IMR-90 (cell line): ENCODE measurements around the gene NUDT3. TPM values are rescaled to one million over a fixed set of nuclear protein-coding genes. Genes with fewer than 3 reads are reported as not detected.

Experiments
- ATAC-seq: fragments of 200-7000 bp; cut with Tn5 transposase; 2 replicates; pipeline ENCODE4 v1.9.1; 2020; ENCODE audit warnings: low read depth, mild to moderate bottlenecking, moderate library complexity
- BruUV-seq: library from RNA; stranded (reverse); fragments of 400-500 nt; replicated peaks from 2 replicates; lab custom pipeline; 2021; lab: Mats Ljungman, UMichigan
- CTCF ChIA-PET: fragments of 300-600 bp; formaldehyde crosslinking; extraction: SDS; loops from one replicate; lab custom pipeline; 2021; ENCODE audit warnings: antibody characterized with exemption; lab: Yijun Ruan, JAX
- POLR2A ChIA-PET: fragments of 300-600 bp; sonication (Branson Sonifier 250); formaldehyde crosslinking; loops from one replicate; lab custom pipeline; 2022; ENCODE audit warnings: antibody characterized with exemption; ENCODE audit not compliant: unreplicated experiment; lab: Charles Lee
- DNase-seq: peaks from one replicate; pipeline ENCODE4 v3.0.0; 2013
- H2AFZ ChIP-seq: replicated peaks from 2 replicates; pipeline ENCODE3; 2013; ENCODE audit warnings: low read length, mild to moderate bottlenecking; ENCODE audit not compliant: poor library complexity
- H2AK5ac ChIP-seq: 2 replicates; pipeline ENCODE4 v1.6.1; 2013; ENCODE audit warnings: low read depth, low read length, inconsistent platforms
- H2AK9ac ChIP-seq: replicated peaks from 2 replicates; pipeline ENCODE3; 2013; ENCODE audit warnings: mild to moderate bottlenecking, low read depth, low read length, moderate library complexity; ENCODE audit not compliant: poor library complexity
- H2BK120ac ChIP-seq: 2 replicates; pipeline ENCODE4 v1.6.1; 2013; ENCODE audit warnings: low read depth, low read length, inconsistent platforms
- H2BK15ac ChIP-seq: 3 replicates; pipeline ENCODE4 v1.6.1; 2013; ENCODE audit warnings: low read depth, low read length, inconsistent platforms
- H2BK20ac ChIP-seq: 2 replicates; pipeline ENCODE4 v1.6.1; 2013; ENCODE audit warnings: low read depth, mild to moderate bottlenecking, inconsistent platforms, low read length, moderate library complexity
- H2BK5ac ChIP-seq: 2 replicates; pipeline ENCODE4 v1.6.1; 2013; ENCODE audit warnings: mild to moderate bottlenecking, low read depth, low read length, inconsistent platforms; ENCODE audit not compliant: poor library complexity, severe bottlenecking
- H3K14ac ChIP-seq: replicated peaks from 2 replicates; pipeline ENCODE4 v1.6.1; 2013; ENCODE audit warnings: low read depth, low read length, inconsistent platforms
- H3K18ac ChIP-seq: 2 replicates; pipeline ENCODE4 v1.6.1; 2013; ENCODE audit warnings: low read depth, low read length, control low read depth
- H3K23ac ChIP-seq: 2 replicates; pipeline ENCODE4 v1.6.1; 2013; ENCODE audit warnings: low read depth, low read length, inconsistent platforms
- H3K27ac ChIP-seq: 2 replicates; pipeline ENCODE4 v1.5.1; 2013; ENCODE audit warnings: mild to moderate bottlenecking, control low read depth, low read length; ENCODE audit not compliant: insufficient read depth
- H3K27me3 ChIP-seq: 2 replicates; pipeline ENCODE4 v1.6.1; 2013; ENCODE audit warnings: low read length; ENCODE audit not compliant: control insufficient read depth, insufficient read depth
- H3K36me3 ChIP-seq: 2 replicates; pipeline ENCODE4 v1.6.1; 2013; ENCODE audit warnings: low read length, mixed read lengths; ENCODE audit not compliant: control insufficient read depth, insufficient read depth
- H3K4ac ChIP-seq: 2 replicates; pipeline ENCODE4 v1.6.1; 2013; ENCODE audit warnings: low read depth, low read length, inconsistent platforms
- H3K4me1 ChIP-seq: 2 replicates; pipeline ENCODE4 v1.6.1; 2013; ENCODE audit warnings: low read length, mixed read lengths; ENCODE audit not compliant: control insufficient read depth, insufficient read depth
- H3K4me2 ChIP-seq: 2 replicates; pipeline ENCODE4 v1.6.1; 2013; ENCODE audit warnings: low read depth, mild to moderate bottlenecking, control low read depth, low read length, moderate library complexity
- H3K4me3 ChIP-seq: 2 replicates; pipeline ENCODE4 v1.5.1; 2013; ENCODE audit warnings: low read depth, mild to moderate bottlenecking, control low read depth, low read length, moderate library complexity; ENCODE audit not compliant: insufficient read depth
- H3K56ac ChIP-seq: 2 replicates; pipeline ENCODE4 v1.6.1; 2013; ENCODE audit warnings: low read length, inconsistent platforms; ENCODE audit not compliant: insufficient read depth; ENCODE audit errors: extremely low read depth
- H3K79me1 ChIP-seq, 2 experiments: 2 replicates each; pipeline ENCODE4 v1.6.1; 2013; ENCODE audit warnings: low read length in 2 of 2, inconsistent platforms in 1 of 2, low read depth in 1 of 2
- H3K9ac ChIP-seq: 2 replicates; pipeline ENCODE4 v1.6.1; 2013; ENCODE audit warnings: low read depth, low read length, control low read depth
- H3K9me1 ChIP-seq: 2 replicates; pipeline ENCODE4 v1.6.1; 2013; ENCODE audit warnings: low read length, inconsistent platforms; ENCODE audit not compliant: insufficient read depth
- H3K9me3 ChIP-seq: 2 replicates; pipeline ENCODE4 v1.6.1; 2013; ENCODE audit warnings: low read length; ENCODE audit not compliant: control insufficient read depth, insufficient read depth
- H4K20me1 ChIP-seq: 2 replicates; pipeline ENCODE4 v1.6.1; 2013; ENCODE audit warnings: low read length, inconsistent platforms; ENCODE audit not compliant: insufficient read depth
- H4K5ac ChIP-seq: 2 replicates; pipeline ENCODE4 v1.6.1; 2013; ENCODE audit warnings: mild to moderate bottlenecking, low read depth, low read length, control low read depth
- H4K8ac ChIP-seq, 2 experiments: 2 replicates each; pipeline ENCODE4 v1.6.1; 2013; ENCODE audit warnings: low read depth in 2 of 2, low read length in 2 of 2, control low read depth in 1 of 2, inconsistent platforms in 1 of 2
- H4K91ac ChIP-seq: 2 replicates; pipeline ENCODE4 v1.6.1; 2013; ENCODE audit warnings: low read depth, low read length, inconsistent platforms; ENCODE audit not compliant: insufficient read depth
- BHLHE40 ChIP-seq: fragments of 150-350 bp; IDR thresholded peaks from 2 replicates; pipeline ENCODE4 v1.6.1; 2016; ENCODE audit warnings: mild to moderate bottlenecking, low read depth, low read length
- CEBPB ChIP-seq: IDR thresholded peaks from 2 replicates; pipeline ENCODE4 v1.6.1; 2012; ENCODE audit warnings: low read depth, low read length, improper control_type of control experiment
- CHD1 ChIP-seq: IDR thresholded peaks from 2 replicates; pipeline ENCODE4 v1.6.1; 2012; ENCODE audit warnings: low read depth, low read length, improper control_type of control experiment
- FOS ChIP-seq: fragments of 150-350 bp; IDR thresholded peaks from 2 replicates; pipeline ENCODE4 v1.6.1; 2016; ENCODE audit warnings: low read depth, low read length
- MAFK ChIP-seq: IDR thresholded peaks from 2 replicates; pipeline ENCODE4 v1.6.1; 2012; ENCODE audit warnings: low read depth, low read length, improper control_type of control experiment
- MAZ ChIP-seq: IDR thresholded peaks from 2 replicates; pipeline ENCODE4 v1.6.1; 2012; ENCODE audit warnings: low read depth, mild to moderate bottlenecking, low read length, improper control_type of control experiment, moderate library complexity, borderline replicate concordance
- MXI1 ChIP-seq: IDR thresholded peaks from 2 replicates; pipeline ENCODE4 v1.6.1; 2012; ENCODE audit warnings: low read depth, mild to moderate bottlenecking, low read length, moderate library complexity, borderline replicate concordance
- NFE2L2 ChIP-seq: fragments of 150-350 bp; IDR thresholded peaks from 2 replicates; pipeline ENCODE4 v1.6.1; 2016; ENCODE audit warnings: low read depth, mild to moderate bottlenecking, low read length
- POLR2A ChIP-seq: IDR thresholded peaks from 2 replicates; pipeline ENCODE4 v1.6.1; 2012; ENCODE audit warnings: mild to moderate bottlenecking, low read depth, low read length
- RAD21 ChIP-seq: IDR thresholded peaks from 2 replicates; pipeline ENCODE4 v1.6.1; 2012; ENCODE audit warnings: low read length, improper control_type of control experiment
- RCOR1 ChIP-seq: IDR thresholded peaks from 2 replicates; pipeline ENCODE4 v1.6.1; 2012; ENCODE audit warnings: mild to moderate bottlenecking, low read length, improper control_type of control experiment; ENCODE audit not compliant: insufficient replicate concordance
- RFX5 ChIP-seq: IDR thresholded peaks from 2 replicates; pipeline ENCODE4 v1.8.0; 2012; ENCODE audit warnings: low read depth, mild to moderate bottlenecking, low read length, moderate library complexity
- SMC3 ChIP-seq: fragments of 150-350 bp; IDR thresholded peaks from 2 replicates; pipeline ENCODE4 v1.6.1; 2016; ENCODE audit warnings: low read depth, mild to moderate bottlenecking, antibody characterized with exemption, low read length, moderate library complexity
- WGBS, 2 experiments: methylation state at CpG; one replicate each; pipeline versions ENCODE4 v1.1.5 to v1.1.7; 2013; ENCODE audit warnings: missing lambda C conversion rate in 2 of 2; ENCODE audit not compliant: insufficient read length in 1 of 2; ENCODE audit errors: extremely low coverage in 2 of 2; 5-methylcytosine and 5-hydroxymethylcytosine counted together
- dilution Hi-C: fragments of 300-500 bp; cut with HindIII; formaldehyde crosslinking; loops from one replicate; pipeline ENCODE4 v1.14.3; 2018; ENCODE audit warnings: low sequenced_read_pairs; ENCODE audit not compliant: unreplicated experiment
- in situ Hi-C: fragments of 300-500 bp; cut with MboI; formaldehyde crosslinking; loops from 3 replicates; pipeline ENCODE4 v1.14.3; 2019; ENCODE audit warnings: low sequenced_read_pairs, inconsistent platforms, mixed read lengths
- intact Hi-C: fragments of 100-400 bp; cut with micrococcal nuclease; formaldehyde crosslinking; loops from 2 replicates; pipeline ENCODE4 v1.10.0; 2022
- polyA plus RNA-seq, 3 experiments: library from polyadenylated mRNA; depleted of rRNA; stranded (reverse); fragments of >200 nt; gene quantifications; 2 replicates each; pipeline ENCODE4 v1.2.3, GENCODE V29; 2012; ENCODE audit warnings: low replicate concordance in 1 of 3
- total RNA-seq: library from RNA; depleted of rRNA; stranded (reverse); fragments of >200 nt; gene quantifications from 2 replicates; pipeline ENCODE4 v1.2.3, GENCODE V29; 2012
- TF ChIP-seq, protein P1 (sequence below): fragments of 150-350 bp; IDR thresholded peaks from 2 replicates; pipeline ENCODE4 v1.6.1; 2016; ENCODE audit warnings: low read depth, mild to moderate bottlenecking, low read length, moderate library complexity, borderline replicate concordance
- TF ChIP-seq, protein P2 (sequence below): fragments of 150-350 bp; IDR thresholded peaks from 2 replicates; pipeline ENCODE4 v1.6.1; 2017; ENCODE audit warnings: mild to moderate bottlenecking, antibody characterized with exemption, low read length, low read depth
- TF ChIP-seq, protein P3 (sequence below): conservative IDR thresholded peaks from 2 replicates; pipeline ENCODE4 v1.5.1; 2012; ENCODE audit warnings: mild to moderate bottlenecking, low read depth, low read length, improper control_type of control experiment

Gene NUDT3
- total and polyA plus RNA-seq, 2 of the 4 experiments (the other 2 are of a cell fraction) = 10.1 to 17.2 TPM

DNA sequence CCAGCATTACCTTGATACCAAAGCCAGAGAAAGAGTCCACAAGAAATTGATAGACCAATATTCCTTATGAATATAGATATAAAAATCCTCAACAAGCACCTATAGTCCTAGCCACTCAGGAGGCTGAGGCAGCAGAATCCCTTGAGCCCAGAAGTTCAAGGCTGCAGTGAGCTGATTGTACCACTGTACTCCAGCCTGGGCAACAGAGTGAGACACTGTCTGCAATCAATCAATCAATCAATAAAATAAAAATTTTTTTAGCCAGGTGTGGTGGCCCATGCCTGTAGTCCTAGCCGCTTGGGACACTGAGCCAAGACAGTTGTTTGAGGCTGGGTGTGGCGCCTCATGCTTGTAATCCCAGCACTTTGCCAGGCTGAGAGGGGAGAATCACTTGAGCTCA is 124.7 kb downstream of the NUDT3 start:
- Histone ChIP-seq H4K5ac (no peak overlapping the region), H4K20me1 (no peaks in the 10 kb centered on the region; the same call in 1 of the 2 replicates), H2AK9ac (no peak overlapping the region), H3K4ac (no peak overlapping the region), H2BK120ac (no peak overlapping the region), H3K27ac (no peak overlapping the region), H3K4me2 (no peak overlapping the region), H3K9me3 (peaks cover 2% of the 10 kb centered on the region; the same call in 1 of the 2 replicates), H3K79me1 (no peaks in the 10 kb centered on the region), H3K18ac (no peak overlapping the region), H3K9ac (no peak overlapping the region), H2BK15ac (no peak overlapping the region), H4K8ac (no peak overlapping the region), H3K36me3 (no peaks in the 10 kb centered on the region), H3K4me1 (no peaks in the 10 kb centered on the region), H3K14ac (no peak overlapping the region), H3K4me3 (no peak overlapping the region), H3K56ac (no peak overlapping the region), H3K9me1 (no peaks in the 10 kb centered on the region), H3K27me3 (no peaks in the 10 kb centered on the region), H2AFZ (no peak overlapping the region), H2BK5ac (no peak overlapping the region), H2BK20ac (no peak overlapping the region), H3K23ac (no peak overlapping the region), H2AK5ac (no peak overlapping the region), H4K91ac (no peak overlapping the region)
- ATAC-seq = no peak
- ChIA-PET POLR2A (no interaction called here), CTCF (interaction anchor here (1.1 kb wide), 1 partner anchor 126 kb away, joined by 3 read pairs; no protein-coding TSS in a partner anchor)
- TF ChIP-seq RAD21 (no peak), BHLHE40 (no peak), MXI1 (no peak), MAFK (no peak), CEBPB (no peak), RCOR1 (no peak), CHD1 (no peak), RFX5 (no peak), FOS (no peak), MAZ (no peak), SMC3 (no peak), NFE2L2 (no peak), POLR2A (no peak)
- TF ChIP-seq, protein P1, sequence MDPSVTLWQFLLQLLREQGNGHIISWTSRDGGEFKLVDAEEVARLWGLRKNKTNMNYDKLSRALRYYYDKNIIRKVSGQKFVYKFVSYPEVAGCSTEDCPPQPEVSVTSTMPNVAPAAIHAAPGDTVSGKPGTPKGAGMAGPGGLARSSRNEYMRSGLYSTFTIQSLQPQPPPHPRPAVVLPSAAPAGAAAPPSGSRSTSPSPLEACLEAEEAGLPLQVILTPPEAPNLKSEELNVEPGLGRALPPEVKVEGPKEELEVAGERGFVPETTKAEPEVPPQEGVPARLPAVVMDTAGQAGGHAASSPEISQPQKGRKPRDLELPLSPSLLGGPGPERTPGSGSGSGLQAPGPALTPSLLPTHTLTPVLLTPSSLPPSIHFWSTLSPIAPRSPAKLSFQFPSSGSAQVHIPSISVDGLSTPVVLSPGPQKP = no peak
- TF ChIP-seq, protein P2, sequence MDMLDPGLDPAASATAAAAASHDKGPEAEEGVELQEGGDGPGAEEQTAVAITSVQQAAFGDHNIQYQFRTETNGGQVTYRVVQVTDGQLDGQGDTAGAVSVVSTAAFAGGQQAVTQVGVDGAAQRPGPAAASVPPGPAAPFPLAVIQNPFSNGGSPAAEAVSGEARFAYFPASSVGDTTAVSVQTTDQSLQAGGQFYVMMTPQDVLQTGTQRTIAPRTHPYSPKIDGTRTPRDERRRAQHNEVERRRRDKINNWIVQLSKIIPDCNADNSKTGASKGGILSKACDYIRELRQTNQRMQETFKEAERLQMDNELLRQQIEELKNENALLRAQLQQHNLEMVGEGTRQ = no peak
- TF ChIP-seq, protein P3, sequence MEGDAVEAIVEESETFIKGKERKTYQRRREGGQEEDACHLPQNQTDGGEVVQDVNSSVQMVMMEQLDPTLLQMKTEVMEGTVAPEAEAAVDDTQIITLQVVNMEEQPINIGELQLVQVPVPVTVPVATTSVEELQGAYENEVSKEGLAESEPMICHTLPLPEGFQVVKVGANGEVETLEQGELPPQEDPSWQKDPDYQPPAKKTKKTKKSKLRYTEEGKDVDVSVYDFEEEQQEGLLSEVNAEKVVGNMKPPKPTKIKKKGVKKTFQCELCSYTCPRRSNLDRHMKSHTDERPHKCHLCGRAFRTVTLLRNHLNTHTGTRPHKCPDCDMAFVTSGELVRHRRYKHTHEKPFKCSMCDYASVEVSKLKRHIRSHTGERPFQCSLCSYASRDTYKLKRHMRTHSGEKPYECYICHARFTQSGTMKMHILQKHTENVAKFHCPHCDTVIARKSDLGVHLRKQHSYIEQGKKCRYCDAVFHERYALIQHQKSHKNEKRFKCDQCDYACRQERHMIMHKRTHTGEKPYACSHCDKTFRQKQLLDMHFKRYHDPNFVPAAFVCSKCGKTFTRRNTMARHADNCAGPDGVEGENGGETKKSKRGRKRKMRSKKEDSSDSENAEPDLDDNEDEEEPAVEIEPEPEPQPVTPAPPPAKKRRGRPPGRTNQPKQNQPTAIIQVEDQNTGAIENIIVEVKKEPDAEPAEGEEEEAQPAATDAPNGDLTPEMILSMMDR = no peak
- intact Hi-C loops = no loop called here
- in situ Hi-C loops = no loop called here
- no TSS peak for BruUV-seq
- no CpG with 5 or more reads among the region's 2 CpGs for WGBS, 2 experiments
- dilution Hi-C loops = no loop called here
- DNase-seq = no peak
